HepG2 (cell line): ENCODE measurements around the gene FLRT2. TPM values are rescaled to one million over a fixed set of nuclear protein-coding genes. Genes with fewer than 3 reads are reported as not detected.
A peak's percentile ranks its signal among the peaks of the same experiment; 100 is the strongest.

Experiments used
- ATAC-seq: fragments of 200-7000 bp; cut with Tn5 transposase; 3 replicates; pipeline ENCODE4 v1.9.1; 2020; ENCODE audit warnings: mild to moderate bottlenecking, moderate library complexity
- BruUV-seq: library from RNA; stranded (reverse); fragments of 400-500 nt; replicated peaks from 2 replicates; lab custom pipeline; 2021; lab: Mats Ljungman, UMichigan
- CTCF ChIA-PET: fragments of 300-600 bp; formaldehyde crosslinking; extraction: SDS; loops from one replicate; lab custom pipeline; 2021; ENCODE audit warnings: low total read pairs, inconsistent platforms, low intra/inter-chr PET ratio; lab: Yijun Ruan, JAX
- POLR2A ChIA-PET: fragments of 350-600 bp; sonication (Branson Sonifier 250); formaldehyde crosslinking; loops from one replicate; lab custom pipeline; 2020; ENCODE audit warnings: antibody characterized with exemption, inconsistent platforms; lab: Yijun Ruan, JAX
- DNase-seq: peaks from one replicate; pipeline ENCODE4 v3.0.0-alpha.2; 2015; ENCODE audit warnings: low spot score
- FAIRE-seq: peaks from 3 replicates; lab custom pipeline; 2011; peaks lifted over from hg19 to GRCh38; lab: Jason Lieb, UNC
- H2AFZ ChIP-seq: one replicate; pipeline ENCODE4 v1.6.1; 2011; ENCODE audit warnings: low read length, inconsistent platforms
- H3K27ac ChIP-seq: fragments of 300-600 bp; 3 replicates; pipeline ENCODE4 v1.8.0; 2011; ENCODE audit warnings: mixed run types, mild to moderate bottlenecking, mixed read lengths, low read length, inconsistent platforms; ENCODE audit not compliant: insufficient read depth; ENCODE audit errors: extremely low read length
- H3K27me3 ChIP-seq, 2 experiments: fragments of 200-600 bp in 1 of 2; 2 replicates in 1 of 2; 3 replicates in 1 of 2; pipeline versions ENCODE4 v1.6.0 to v1.8.0; 2011; ENCODE audit warnings: low read length in 2 of 2, mild to moderate bottlenecking in 2 of 2, moderate library complexity in 2 of 2, inconsistent platforms in 1 of 2; ENCODE audit not compliant: insufficient read depth in 2 of 2, control insufficient read depth in 1 of 2
- H3K36me3 ChIP-seq, 2 experiments: fragments of 200-600 bp in 1 of 2; replicated peaks in 1 of 2; 2 replicates in 1 of 2; 3 replicates in 1 of 2; pipeline versions ENCODE4 v1.5.1 to v1.8.0; 2011; ENCODE audit warnings: low read length in 2 of 2, inconsistent platforms in 1 of 2; ENCODE audit not compliant: insufficient read depth in 2 of 2, control insufficient read depth in 1 of 2
- H3K4me1 ChIP-seq: 2 replicates; pipeline ENCODE4 v1.5.1; 2012; ENCODE audit warnings: low read length, inconsistent platforms; ENCODE audit not compliant: insufficient read depth
- H3K4me2 ChIP-seq: 2 replicates; pipeline ENCODE4 v1.6.0; 2011; ENCODE audit warnings: low read depth, low read length, inconsistent platforms
- H3K4me3 ChIP-seq, 3 experiments: fragments of 200-600 bp in 1 of 3; sonication (generic), shearing (Covaris generic) in 1 of 3; replicated peaks in 1 of 3; 2 replicates each; pipeline ENCODE4 v1.5.1; 2011 to 2016; ENCODE audit warnings: low read length in 3 of 3, inconsistent platforms in 2 of 3, low read depth in 2 of 3, mild to moderate bottlenecking in 2 of 3, control low read depth in 1 of 3, mixed read lengths in 1 of 3; ENCODE audit not compliant: insufficient read depth in 1 of 3
- H3K79me2 ChIP-seq: one replicate; pipeline ENCODE4 v1.6.1; 2011; ENCODE audit warnings: low read length, inconsistent platforms; ENCODE audit not compliant: insufficient read depth
- H3K9ac ChIP-seq: 2 replicates; pipeline ENCODE4 v1.6.0; 2011; ENCODE audit warnings: mild to moderate bottlenecking, low read depth, low read length, inconsistent platforms; ENCODE audit not compliant: insufficient read depth
- H3K9me3 ChIP-seq: 2 replicates; pipeline ENCODE4 v1.5.1; 2012; ENCODE audit warnings: mild to moderate bottlenecking, low read length
- H4K20me1 ChIP-seq: 2 replicates; pipeline ENCODE4 v1.6.0; 2011; ENCODE audit warnings: inconsistent platforms, mild to moderate bottlenecking, low read length, moderate library complexity; ENCODE audit not compliant: insufficient read depth
- DNMT3B ChIP-seq: conservative IDR thresholded peaks from 2 replicates; pipeline ENCODE4 v1.6.1; 2016; ENCODE audit warnings: missing biosample characterization, control low read depth
- MAFF ChIP-seq: IDR thresholded peaks from 2 replicates; pipeline ENCODE4 v1.6.1; 2011; ENCODE audit warnings: low read depth, low read length, improper control_type of control experiment
- MAFK ChIP-seq, 2 experiments: IDR thresholded peaks in 1 of 2; conservative IDR thresholded peaks in 1 of 2; 2 replicates each; pipeline ENCODE4 v1.6.1; 2011; ENCODE audit warnings: improper control_type of control experiment in 2 of 2, low read length in 2 of 2
- TCF12 ChIP-seq, 2 experiments: fragments of 450-650 bp in 1 of 2; sonication (generic) in 1 of 2; formaldehyde crosslinking in 1 of 2; IDR thresholded peaks; 2 replicates each; pipeline versions ENCODE4 v1.6.1 to v1.8.0; 2017 to 2022; ENCODE audit warnings: antibody characterized with exemption in 1 of 2, mild to moderate bottlenecking in 1 of 2, missing genetic modification reagents in 1 of 2, moderate library complexity in 1 of 2
- ZHX2 ChIP-seq, 2 experiments: sonication (generic) in 1 of 2; formaldehyde crosslinking in 1 of 2; IDR thresholded peaks; 2 replicates each; pipeline versions ENCODE4 v1.6.1 to v1.9.0; 2014 to 2022; ENCODE audit warnings: antibody characterized with exemption in 1 of 2, borderline replicate concordance in 1 of 2, inconsistent platforms in 1 of 2, low read depth in 1 of 2, missing genetic modification reagents in 1 of 2
- ZNF20 ChIP-seq: sonication (generic); formaldehyde crosslinking; IDR thresholded peaks from 2 replicates; pipeline ENCODE4 v1.4.0; 2020; ENCODE audit warnings: mild to moderate bottlenecking, moderate library complexity, missing genetic modification reagents
- ZNF589 ChIP-seq: sonication (generic); formaldehyde crosslinking; conservative IDR thresholded peaks from 2 replicates; pipeline ENCODE4 v1.8.0; 2022; ENCODE audit warnings: mild to moderate bottlenecking, moderate library complexity, missing genetic modification reagents
- ZZZ3 ChIP-seq: sonication (generic); formaldehyde crosslinking; IDR thresholded peaks from 2 replicates; pipeline ENCODE4 v1.4.0; 2020; ENCODE audit warnings: missing genetic modification reagents, mild to moderate bottlenecking, borderline replicate concordance
- WGBS: methylation state at CpG from one replicate; pipeline ENCODE4 v1.1.6; 2017; ENCODE audit warnings: low lambda C conversion rate; 5-methylcytosine and 5-hydroxymethylcytosine counted together
- in situ Hi-C: cut with HindIII; loops from 2 replicates; pipeline ENCODE4 v1.10.0; 2017; ENCODE audit warnings: low pct_unique_long_range_greater_than_20kb; ENCODE audit not compliant: extremely low pct_ligation_motif_present
- intact Hi-C: fragments of 100-400 bp; cut with micrococcal nuclease; formaldehyde crosslinking; loops from one replicate; pipeline ENCODE4 v1.10.0; 2022; ENCODE audit not compliant: unreplicated experiment
- polyA plus RNA-seq, 8 experiments: library from polyadenylated mRNA; depleted of rRNA in 3 of 8; stranded (reverse) in 7 of 8; unstranded in 1 of 8; fragments of >200 nt; fragmentation: Illumina TruSeq in 4 of 8; extraction: Trizol in 4 of 8; gene quantifications; 2 replicates each; pipeline versions ENCODE4 v1.2.1 to v1.2.3, GENCODE V29; 2011 to 2016; ENCODE audit warnings: low read depth in 4 of 8, missing spikeins in 1 of 8, mixed read lengths in 1 of 8; ENCODE audit not compliant: insufficient read depth in 1 of 8
- total RNA-seq, 5 experiments: library from RNA; depleted of rRNA; stranded (reverse); fragments of >200 nt; fragmentation: Illumina TruSeq; extraction: Trizol; gene quantifications; 2 replicates each; pipeline ENCODE4 v1.2.3, GENCODE V29; 2016; ENCODE audit warnings: low read depth in 1 of 5
- TF ChIP-seq, protein P1 (sequence below): sonication (generic); formaldehyde crosslinking; IDR thresholded peaks from 2 replicates; pipeline ENCODE4 v1.5.0; 2020; ENCODE audit warnings: mild to moderate bottlenecking, missing genetic modification reagents, moderate library complexity

Gene FLRT2
- total and polyA plus RNA-seq, 2 of the 13 experiments (the other 11 are each of a cell fraction or from before 2014, with no cell fraction given), result not detected

- Histone ChIP-seq H3K27me3 (no peaks in the 10 kb centered on the region), H3K27ac (no peak overlapping the region), H3K9ac (no peak overlapping the region), H4K20me1 (no peaks in the 10 kb centered on the region)
- CTCF ChIA-PET, result no interaction called here
- in situ Hi-C loops (no loop called here), intact Hi-C loops (no loop called here)
- FAIRE-seq, result no peak
- no peak for TF ChIP-seq MAFF
- TF ChIP-seq ZNF20 (CRISPR knock-in tag), result no peak
- 0 out of 4 replicates have a peak, but pooled peaks of 1 of the 2 experiments have one; percentile 8 for TF ChIP-seq MAFK (conservative IDR thresholded peaks at IDR 0.05 in 1 of 2, IDR thresholded peaks at IDR 0.05 in 1 of 2; ENCODE audit: low read length in 2 of 2)
- TF ChIP-seq, all 625 proteins: peak for 1
- Histone ChIP-seq H3K9me3 (peaks cover 52% of the 10 kb centered on the region), H3K4me1 (no peaks in the 10 kb centered on the region), H3K4me2 (no peak overlapping the region), H3K36me3 (no peaks in the 10 kb centered on the region), H3K79me2 (no peaks in the 10 kb centered on the region), H2AFZ (no peak overlapping the region), H3K4me3 (no peak overlapping the region)
- WGBS, result 54% methylated on average over 5 of the region's 13 CpGs
- POLR2A ChIA-PET, result no interaction called here
- no peak for ATAC-seq
- no TSS peak for BruUV-seq
- no peak for DNase-seq
These were observed 92.2 kb downstream of the FLRT2 start for GRCh38 chr14:85622106-85622505.

DNA sequence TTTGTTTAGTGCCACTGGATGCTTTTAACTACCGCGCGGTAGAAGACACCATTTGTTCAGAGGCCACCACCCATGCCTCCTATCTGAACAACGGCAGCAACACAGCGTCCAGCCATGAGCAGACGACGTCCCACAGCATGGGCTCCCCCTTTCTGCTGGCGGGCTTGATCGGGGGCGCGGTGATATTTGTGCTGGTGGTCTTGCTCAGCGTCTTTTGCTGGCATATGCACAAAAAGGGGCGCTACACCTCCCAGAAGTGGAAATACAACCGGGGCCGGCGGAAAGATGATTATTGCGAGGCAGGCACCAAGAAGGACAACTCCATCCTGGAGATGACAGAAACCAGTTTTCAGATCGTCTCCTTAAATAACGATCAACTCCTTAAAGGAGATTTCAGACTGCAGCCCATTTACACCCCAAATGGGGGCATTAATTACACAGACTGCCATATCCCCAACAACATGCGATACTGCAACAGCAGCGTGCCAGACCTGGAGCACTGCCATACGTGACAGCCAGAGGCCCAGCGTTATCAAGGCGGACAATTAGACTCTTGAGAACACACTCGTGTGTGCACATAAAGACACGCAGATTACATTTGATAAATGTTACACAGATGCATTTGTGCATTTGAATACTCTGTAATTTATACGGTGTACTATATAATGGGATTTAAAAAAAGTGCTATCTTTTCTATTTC is 93.2 kb downstream of the FLRT2 start:
- ChIA-PET CTCF (no interaction called here), POLR2A (no interaction called here)
- Histone ChIP-seq H3K36me3 (no peaks in the 10 kb centered on the region), H2AFZ (no peak overlapping the region), H3K4me2 (no peak overlapping the region), H3K9ac (no peak overlapping the region), H3K4me3 (no peak overlapping the region), H3K27ac (no peak overlapping the region), H4K20me1 (no peaks in the 10 kb centered on the region), H3K27me3 (no peaks in the 10 kb centered on the region), H3K4me1 (no peaks in the 10 kb centered on the region), H3K79me2 (no peaks in the 10 kb centered on the region), H3K9me3 (peaks cover 57% of the 10 kb centered on the region)
- BruUV-seq, result no TSS peak
- DNase-seq (no peak), ATAC-seq (no peak), FAIRE-seq (no peak)
- WGBS, result 47% methylated on average over 21 of the region's 27 CpGs
- intact Hi-C loops (no loop called here), in situ Hi-C loops (no loop called here)
- TF ChIP-seq ZHX2 (IDR thresholded peaks at IDR 0.05; ENCODE audit: low read depth), result no peak
- no peak for TF ChIP-seq ZHX2 (CRISPR knock-in tag; IDR thresholded peaks at IDR 0.05; ENCODE audit: borderline replicate concordance)
- TF ChIP-seq ZZZ3 (CRISPR knock-in tag), result no peak
- TF ChIP-seq TCF12 (IDR thresholded peaks at IDR 0.05), result no peak
- no peak for TF ChIP-seq TCF12 (CRISPR knock-in tag; IDR thresholded peaks at IDR 0.05)
- no peak for TF ChIP-seq ZNF589 (CRISPR knock-in tag)
- TF ChIP-seq, protein P1, sequence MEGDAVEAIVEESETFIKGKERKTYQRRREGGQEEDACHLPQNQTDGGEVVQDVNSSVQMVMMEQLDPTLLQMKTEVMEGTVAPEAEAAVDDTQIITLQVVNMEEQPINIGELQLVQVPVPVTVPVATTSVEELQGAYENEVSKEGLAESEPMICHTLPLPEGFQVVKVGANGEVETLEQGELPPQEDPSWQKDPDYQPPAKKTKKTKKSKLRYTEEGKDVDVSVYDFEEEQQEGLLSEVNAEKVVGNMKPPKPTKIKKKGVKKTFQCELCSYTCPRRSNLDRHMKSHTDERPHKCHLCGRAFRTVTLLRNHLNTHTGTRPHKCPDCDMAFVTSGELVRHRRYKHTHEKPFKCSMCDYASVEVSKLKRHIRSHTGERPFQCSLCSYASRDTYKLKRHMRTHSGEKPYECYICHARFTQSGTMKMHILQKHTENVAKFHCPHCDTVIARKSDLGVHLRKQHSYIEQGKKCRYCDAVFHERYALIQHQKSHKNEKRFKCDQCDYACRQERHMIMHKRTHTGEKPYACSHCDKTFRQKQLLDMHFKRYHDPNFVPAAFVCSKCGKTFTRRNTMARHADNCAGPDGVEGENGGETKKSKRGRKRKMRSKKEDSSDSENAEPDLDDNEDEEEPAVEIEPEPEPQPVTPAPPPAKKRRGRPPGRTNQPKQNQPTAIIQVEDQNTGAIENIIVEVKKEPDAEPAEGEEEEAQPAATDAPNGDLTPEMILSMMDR (CRISPR knock-in tag), result no peak
- TF ChIP-seq DNMT3B (CRISPR knock-in tag), result no peak
